ENCODE measurements around the gene ALAS1.
A peak's percentile ranks its signal among the peaks of the same experiment; 100 is the strongest.

Gene ALAS1

GRCh38 chr3:52238193-52238760, 40.3 kb downstream of the ALAS1 start:
- Histone ChIP-seq H3K4me2 (ENCODE audit: insufficient read depth, low read length, poor library complexity, severe bottlenecking) (peak overlapping the region; percentile 70), H2BK5ac (ENCODE audit: low read length) (no peak overlapping the region), H2BK120ac (ENCODE audit: low read depth, low read length) (no peak overlapping the region), H2AFZ (ENCODE audit: low read length) (peak overlapping the region; percentile 99), H4K91ac (ENCODE audit: low read depth, low read length, poor library complexity) (no peak overlapping the region), H4K8ac (ENCODE audit: low read depth, low read length) (no peak overlapping the region), H3K4me1 (ENCODE audit: control insufficient read depth in 2 of 2, insufficient read depth in 1 of 2, low read depth in 1 of 2, low read length in 2 of 2) (peaks cover 15 to 17% of the 10 kb centered on the region in 2 donors), H3K9me3 (replicated peaks in 1 of 2; ENCODE audit: control insufficient read depth in 2 of 2, insufficient read depth in 1 of 2, low read depth in 1 of 2, low read length in 2 of 2) (no peaks in the 10 kb centered on the region), H3K4me3 (ENCODE audit: low read length in 2 of 2) (peak overlapping the region; percentile 97 to 98), H3K4ac (ENCODE audit: low read length) (no peak overlapping the region), H2AK5ac (ENCODE audit: low read depth, low read length) (no peak overlapping the region), H3K36me3 (replicated peaks in 1 of 2; ENCODE audit: control insufficient read depth in 2 of 2, insufficient read depth in 2 of 2, low read length in 2 of 2) (peaks cover 3 to 13% of the 10 kb centered on the region in 2 donors), H2BK12ac (ENCODE audit: low read length) (no peak overlapping the region), H3K23ac (ENCODE audit: low read depth, low read length, poor library complexity) (no peak overlapping the region), H3K27ac (replicated peaks; ENCODE audit: low read length) (no peak overlapping the region), H3K9ac (ENCODE audit: low read depth, low read length, poor library complexity) (peak overlapping the region; percentile 94), H2BK15ac (ENCODE audit: low read length) (no peak overlapping the region), H3K27me3 (ENCODE audit: control insufficient read depth in 3 of 3, insufficient read depth in 3 of 3, low read depth in 1 of 3, low read length in 3 of 3) (no peaks in the 10 kb centered on the region), H3K14ac (ENCODE audit: low read length) (no peak overlapping the region), H3K18ac (ENCODE audit: low read length) (no peak overlapping the region), H3K79me1 (ENCODE audit: low read depth, low read length) (no peaks in the 10 kb centered on the region)
- WGBS, 2 donors (ENCODE audit: extremely low coverage in 2 of 2, insufficient read length in 2 of 2, insufficient replicate concordance in 1 of 2): no CpG with 5 or more reads among the region's 11 CpGs
- DNase-seq (ENCODE audit: low spot score): no peak

DNA sequence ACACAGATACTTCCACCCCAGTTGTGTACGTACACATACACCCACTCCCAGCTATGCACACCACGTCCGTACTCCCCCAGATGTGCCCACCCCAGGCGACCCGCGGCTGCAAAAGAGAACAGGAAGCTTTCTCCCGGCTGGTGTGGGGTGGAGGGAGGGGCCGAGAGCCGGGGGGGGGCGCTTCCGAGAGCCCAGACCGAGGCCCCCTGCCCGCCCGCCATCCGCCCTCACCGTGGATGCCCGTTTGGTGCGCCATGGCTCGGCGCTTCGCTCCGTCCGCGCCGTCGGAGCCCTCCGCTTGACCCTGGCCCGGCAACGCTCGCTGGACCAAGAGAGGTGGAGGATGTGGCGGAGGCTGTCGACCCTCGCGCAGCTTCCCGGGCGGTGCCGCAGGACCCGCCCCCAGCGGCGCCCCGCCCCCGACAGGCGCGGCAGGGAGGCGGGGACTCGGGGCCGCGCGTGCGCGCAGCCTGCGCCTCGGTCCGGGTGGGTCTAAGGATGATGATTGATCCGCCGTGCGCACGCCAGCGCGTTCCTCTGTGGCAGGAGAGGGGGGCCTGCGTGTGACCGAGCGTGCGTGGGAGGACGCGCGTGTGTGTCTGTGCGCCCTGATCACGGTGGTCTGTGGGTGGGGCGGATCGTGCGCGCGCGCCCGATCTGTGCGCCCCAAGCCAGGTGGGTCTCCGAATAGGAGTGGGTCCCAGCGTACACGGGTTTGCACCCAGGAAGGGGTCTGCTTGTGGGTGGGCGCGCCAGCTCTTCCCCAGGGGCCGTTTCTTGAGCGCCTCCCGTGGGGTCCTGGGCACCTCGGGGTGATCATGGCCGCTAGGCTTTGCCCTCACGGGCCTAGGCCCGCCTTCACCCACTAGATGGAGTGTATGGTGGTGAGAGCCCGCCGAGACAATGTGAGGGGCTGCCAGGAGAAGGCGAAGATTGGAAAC, 41.1 kb downstream of the ALAS1 start, which contains the start of gene TWF2:
TWF2 (minus strand) TSS at position 398 of the 941 bp plus-strand sequence; CDS start at position 256, 142 bp downstream.
- no peak within 1 kb of the TSS for H2BK15ac ChIP-seq (ENCODE audit: low read length)
- peak within 1 kb of the TSS; percentile 75 for H3K14ac ChIP-seq (ENCODE audit: low read length)
- no peak within 1 kb of the TSS for H2BK12ac ChIP-seq (ENCODE audit: low read length)
- peak within 1 kb of the TSS; percentile 81 for H3K4me2 ChIP-seq (ENCODE audit: insufficient read depth, low read length, poor library complexity, severe bottlenecking)
- peaks cover 4 to 7% of the 10 kb centered on the region in 2 donors for H3K9me3 ChIP-seq (replicated peaks in 1 of 2; ENCODE audit: control insufficient read depth in 2 of 2, insufficient read depth in 1 of 2, low read depth in 1 of 2, low read length in 2 of 2)
- H4K91ac ChIP-seq (ENCODE audit: low read depth, low read length, poor library complexity): no peak within 1 kb of the TSS
- H3K27ac ChIP-seq (replicated peaks; ENCODE audit: low read length): no peak within 1 kb of the TSS
- peak within 1 kb of the TSS; percentile 99 for H3K18ac ChIP-seq (ENCODE audit: low read length)
- no peak within 1 kb of the TSS for H4K8ac ChIP-seq (ENCODE audit: low read depth, low read length)
- DNase-seq (ENCODE audit: low spot score): peak; percentile 82
- peak within 1 kb of the TSS; percentile 82 for H2AK5ac ChIP-seq (ENCODE audit: low read depth, low read length)
- peak within 1 kb of the TSS; percentile 82 for H2BK120ac ChIP-seq (ENCODE audit: low read depth, low read length)
- WGBS, 2 donors (ENCODE audit: extremely low coverage in 2 of 2, insufficient read length in 2 of 2, insufficient replicate concordance in 1 of 2): no CpG with 5 or more reads among the region's 92 CpGs
- peak within 1 kb of the TSS; percentile 100 for H3K9ac ChIP-seq (ENCODE audit: low read depth, low read length, poor library complexity)
- H3K4me1 ChIP-seq (ENCODE audit: control insufficient read depth in 2 of 2, insufficient read depth in 1 of 2, low read depth in 1 of 2, low read length in 2 of 2): peaks cover 15 to 17% of the 10 kb centered on the region in 2 donors
- H2AFZ ChIP-seq (ENCODE audit: low read length): peak within 1 kb of the TSS; percentile 99
- H3K23ac ChIP-seq (ENCODE audit: low read depth, low read length, poor library complexity): peak within 1 kb of the TSS; percentile 98
- peak within 1 kb of the TSS; percentile 97 to 98 for H3K4me3 ChIP-seq (ENCODE audit: low read length in 2 of 2)
- peaks cover 3 to 13% of the 10 kb centered on the region in 2 donors for H3K36me3 ChIP-seq (replicated peaks in 1 of 2; ENCODE audit: control insufficient read depth in 2 of 2, insufficient read depth in 2 of 2, low read length in 2 of 2)
- no peaks in the 10 kb centered on the region for H3K79me1 ChIP-seq (ENCODE audit: low read depth, low read length)
- H3K4ac ChIP-seq (ENCODE audit: low read length): no peak within 1 kb of the TSS
- peaks cover 0 to 1% (median 0%) of the 10 kb centered on the region in 3 experiments for H3K27me3 ChIP-seq (ENCODE audit: control insufficient read depth in 3 of 3, insufficient read depth in 3 of 3, low read depth in 1 of 3, low read length in 3 of 3)
- H2BK5ac ChIP-seq (ENCODE audit: low read length): peak within 1 kb of the TSS; percentile 59

DNA sequence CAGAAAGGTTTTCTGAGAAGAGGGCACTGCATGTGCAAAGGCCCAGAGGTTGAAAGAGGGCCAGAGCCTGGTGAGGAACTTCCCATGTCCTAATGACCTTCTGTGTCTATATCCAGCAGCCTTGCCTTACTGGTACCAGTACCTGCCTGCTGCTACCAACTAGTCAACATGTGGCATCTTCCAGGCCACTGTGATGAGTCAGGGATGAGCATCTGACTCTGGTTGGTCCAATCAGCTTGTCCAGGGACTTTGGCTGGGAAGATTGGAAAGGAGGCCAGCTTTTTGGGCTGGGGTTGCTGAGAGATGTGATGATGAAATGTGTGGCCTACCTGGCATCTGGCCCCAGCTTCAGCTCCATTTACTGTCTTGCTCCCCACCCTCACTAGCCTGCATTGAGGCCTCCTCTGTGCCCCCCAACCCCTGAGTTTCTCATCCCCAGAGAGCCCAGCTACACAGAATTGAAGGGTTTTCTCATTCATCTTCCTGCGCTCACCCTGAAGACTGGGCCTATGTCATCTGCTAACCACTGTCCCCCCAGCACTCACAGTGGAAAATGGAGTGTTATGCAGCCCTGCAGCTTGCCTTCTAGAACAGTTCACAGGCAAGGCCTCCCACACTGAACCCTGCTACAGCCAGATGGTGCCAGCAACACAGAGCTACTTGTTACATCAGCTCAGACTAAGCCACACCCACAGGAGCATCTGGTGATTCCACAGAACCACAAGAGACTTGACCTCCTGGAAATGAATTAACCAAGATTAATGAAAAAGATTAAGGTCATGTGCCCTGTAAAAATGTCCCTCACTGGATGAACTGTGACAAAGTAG, 42.3 kb downstream of the ALAS1 start:
- no peak overlapping the region for H2BK120ac ChIP-seq (ENCODE audit: low read depth, low read length)
- H3K27ac ChIP-seq (replicated peaks; ENCODE audit: low read length): no peak overlapping the region
- no CpG with 5 or more reads among the region's 1 CpG for WGBS, 2 donors (ENCODE audit: extremely low coverage in 2 of 2, insufficient read length in 2 of 2, insufficient replicate concordance in 1 of 2)
- peaks cover 4 to 7% of the 10 kb centered on the region in 2 donors for H3K9me3 ChIP-seq (replicated peaks in 1 of 2; ENCODE audit: control insufficient read depth in 2 of 2, insufficient read depth in 1 of 2, low read depth in 1 of 2, low read length in 2 of 2)
- no peak overlapping the region for H3K4ac ChIP-seq (ENCODE audit: low read length)
- H3K27me3 ChIP-seq (ENCODE audit: control insufficient read depth in 3 of 3, insufficient read depth in 3 of 3, low read depth in 1 of 3, low read length in 3 of 3): peaks cover 0 to 12% (median 0%) of the 10 kb centered on the region in 3 experiments
- no peak overlapping the region for H3K9ac ChIP-seq (ENCODE audit: low read depth, low read length, poor library complexity)
- H3K79me1 ChIP-seq (ENCODE audit: low read depth, low read length): no peaks in the 10 kb centered on the region
- H2BK12ac ChIP-seq (ENCODE audit: low read length): no peak overlapping the region
- H3K4me1 ChIP-seq (ENCODE audit: control insufficient read depth in 2 of 2, insufficient read depth in 1 of 2, low read depth in 1 of 2, low read length in 2 of 2): peaks cover 15 to 19% of the 10 kb centered on the region in 2 donors
- H3K18ac ChIP-seq (ENCODE audit: low read length): no peak overlapping the region
- no peak overlapping the region for H3K14ac ChIP-seq (ENCODE audit: low read length)
- no peak overlapping the region for H4K8ac ChIP-seq (ENCODE audit: low read depth, low read length)
- no peak overlapping the region for H3K4me2 ChIP-seq (ENCODE audit: insufficient read depth, low read length, poor library complexity, severe bottlenecking)
- H3K36me3 ChIP-seq (replicated peaks in 1 of 2; ENCODE audit: control insufficient read depth in 2 of 2, insufficient read depth in 2 of 2, low read length in 2 of 2): peaks cover 2 to 4% of the 10 kb centered on the region in 2 donors
- H4K91ac ChIP-seq (ENCODE audit: low read depth, low read length, poor library complexity): no peak overlapping the region
- no peak for DNase-seq (ENCODE audit: low spot score)
- no peak overlapping the region for H3K23ac ChIP-seq (ENCODE audit: low read depth, low read length, poor library complexity)
- H2BK5ac ChIP-seq (ENCODE audit: low read length): no peak overlapping the region
- no peak overlapping the region for H2AFZ ChIP-seq (ENCODE audit: low read length)
- peak overlapping the region; percentile 10 to 97 for H3K4me3 ChIP-seq (ENCODE audit: low read length in 2 of 2)
- no peak overlapping the region for H2AK5ac ChIP-seq (ENCODE audit: low read depth, low read length)
- H2BK15ac ChIP-seq (ENCODE audit: low read length): no peak overlapping the region
